ENCODE results near the gene EGR1. TPM values are rescaled to one million over a fixed set of nuclear protein-coding genes. Genes with fewer than 3 reads are reported as not detected.

The EGR1 gene
- total RNA-seq, 1 experiment from 2014 or later = 173 TPM

- DNase-seq (ENCODE audit: low read depth, low spot score) = no peak
- intact Hi-C loops (cut with micrococcal nuclease) = no loop called here
- Histone ChIP-seq H3K27ac (ENCODE audit: low read depth, low read length) (no peak overlapping the region), H3K27me3 (ENCODE audit: insufficient read depth, low read length) (no peaks in the 10 kb centered on the region), H3K4me3 (replicated peaks in 1 of 2; ENCODE audit: low read depth in 1 of 2, low read length in 2 of 2) (no peak overlapping the region), H3K4me2 (ENCODE audit: low read length) (no peak overlapping the region), H3K4me1 (ENCODE audit: control insufficient read depth in 1 of 2, insufficient read depth in 2 of 2, low read length in 2 of 2) (peaks cover 10 to 17% of the 10 kb centered on the region in 2 experiments), H3K9me3 (ENCODE audit: control insufficient read depth in 1 of 2, insufficient read depth in 1 of 2, low read depth in 1 of 2, low read length in 2 of 2) (no peaks in the 10 kb centered on the region), H2AFZ (ENCODE audit: low read depth, low read length, poor library complexity, severe bottlenecking) (no peak overlapping the region), H3K79me2 (ENCODE audit: insufficient read depth, low read length) (no peaks in the 10 kb centered on the region), H3K9ac (ENCODE audit: low read length) (no peak overlapping the region), H3K9me2 (ENCODE audit: insufficient read depth) (no peaks in the 10 kb centered on the region), H3K36me3 (ENCODE audit: control insufficient read depth in 1 of 2, insufficient read depth in 2 of 2, low read length in 2 of 2) (no peaks in the 10 kb centered on the region), H4K20me1 (ENCODE audit: insufficient read depth) (no peaks in the 10 kb centered on the region)
- CTCF ChIA-PET = interaction anchor here (1.1 kb wide), 1 partner anchor 103 kb away, joined by 3 read pairs; no protein-coding TSS in a partner anchor
- RAD21 ChIA-PET (ENCODE audit: low non-redundant PET in 1 of 2, low total read pairs in 2 of 2, uncharacterized antibody in 2 of 2, unreplicated experiment in 2 of 2) = no interaction called here
- TF ChIP-seq, protein P1, sequence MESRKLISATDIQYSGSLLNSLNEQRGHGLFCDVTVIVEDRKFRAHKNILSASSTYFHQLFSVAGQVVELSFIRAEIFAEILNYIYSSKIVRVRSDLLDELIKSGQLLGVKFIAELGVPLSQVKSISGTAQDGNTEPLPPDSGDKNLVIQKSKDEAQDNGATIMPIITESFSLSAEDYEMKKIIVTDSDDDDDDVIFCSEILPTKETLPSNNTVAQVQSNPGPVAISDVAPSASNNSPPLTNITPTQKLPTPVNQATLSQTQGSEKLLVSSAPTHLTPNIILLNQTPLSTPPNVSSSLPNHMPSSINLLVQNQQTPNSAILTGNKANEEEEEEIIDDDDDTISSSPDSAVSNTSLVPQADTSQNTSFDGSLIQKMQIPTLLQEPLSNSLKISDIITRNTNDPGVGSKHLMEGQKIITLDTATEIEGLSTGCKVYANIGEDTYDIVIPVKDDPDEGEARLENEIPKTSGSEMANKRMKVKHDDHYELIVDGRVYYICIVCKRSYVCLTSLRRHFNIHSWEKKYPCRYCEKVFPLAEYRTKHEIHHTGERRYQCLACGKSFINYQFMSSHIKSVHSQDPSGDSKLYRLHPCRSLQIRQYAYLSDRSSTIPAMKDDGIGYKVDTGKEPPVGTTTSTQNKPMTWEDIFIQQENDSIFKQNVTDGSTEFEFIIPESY (IDR thresholded peaks at IDR 0.05; ENCODE audit: extremely low read depth, insufficient replicate concordance, low read length) = no peak
- TF ChIP-seq TCF7L2 (IDR thresholded peaks at IDR 0.05; ENCODE audit: borderline replicate concordance, extremely low read depth, insufficient read depth, insufficient read length) (no peak), CEBPB (IDR thresholded peaks at IDR 0.05; ENCODE audit: low read depth) (no peak), FOSL1 (IDR thresholded peaks at IDR 0.05; ENCODE audit: low read depth) (no peak), SP1 (IDR thresholded peaks at IDR 0.05; ENCODE audit: low read depth) (no peak), ZFX (IDR thresholded peaks at IDR 0.05) (no peak), YY1 (IDR thresholded peaks at IDR 0.05; ENCODE audit: extremely low read depth, insufficient replicate concordance, low read depth, low read length) (no peak), CTCF (IDR thresholded peaks at IDR 0.05 in 2 of 3, conservative IDR thresholded peaks at IDR 0.05 in 1 of 3; ENCODE audit: borderline replicate concordance in 1 of 3, insufficient read depth in 1 of 3, low read depth in 2 of 3, low read length in 2 of 3) (no peak)
- TF ChIP-seq, protein P2, sequence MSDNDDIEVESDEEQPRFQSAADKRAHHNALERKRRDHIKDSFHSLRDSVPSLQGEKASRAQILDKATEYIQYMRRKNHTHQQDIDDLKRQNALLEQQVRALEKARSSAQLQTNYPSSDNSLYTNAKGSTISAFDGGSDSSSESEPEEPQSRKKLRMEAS (IDR thresholded peaks at IDR 0.05) = no peak
- POLR2A ChIA-PET = no interaction called here
- no peak for ATAC-seq
- BruUV-seq (replicated peaks) = no TSS peak
These were observed 19.6 kb upstream of the EGR1 start for GRCh38 chr5:138445547-138446271.
